ENCODE results near the gene STH.

Gene STH

GRCh38 chr17:45982791-45983613 is 16.0 kb upstream of the STH start:
- intact Hi-C loops (cut with DNase I) = no loop called here
- DNase-seq = peak in 2 of 10 donors; percentile 71 to 77

GRCh38 chr17:45983614-45984310 is 15.3 kb upstream of the STH start:
- intact Hi-C loops (cut with DNase I) = no loop called here
- peak in 2 of 10 donors; percentile 62 to 70 for DNase-seq

GRCh38 chr17:45984368-45984767 is 14.7 kb upstream of the STH start:
- intact Hi-C loops (cut with DNase I) = no loop called here
- DNase-seq = peak in 2 of 10 donors; percentile 71 to 80

DNA sequence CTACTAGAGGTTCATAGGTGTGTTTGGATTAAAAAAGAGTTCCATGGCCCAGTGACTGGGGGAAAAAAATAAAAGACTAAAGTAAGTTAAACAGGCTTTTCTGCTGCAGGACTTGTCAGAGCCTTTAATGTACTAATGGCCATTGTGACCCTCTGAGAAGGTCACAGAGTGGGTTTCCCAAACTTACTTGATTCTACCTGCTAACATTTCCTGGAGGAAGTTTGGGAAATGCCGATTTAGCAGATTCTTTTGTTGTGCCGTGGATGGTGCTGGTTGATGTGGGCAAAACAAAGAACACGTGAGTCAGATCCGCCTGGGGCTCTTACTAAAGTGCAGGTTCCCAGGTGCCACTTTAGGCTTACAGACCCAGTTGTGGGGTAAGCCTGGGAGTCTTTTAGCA is 13.6 kb upstream of the STH start:
- intact Hi-C loops (cut with DNase I) = no loop called here
- DNase-seq = peak in 1 of 10 donors; percentile 14

- intact Hi-C loops (cut with DNase I) = no loop called here
- peak in 2 of 10 donors; percentile 24 to 59 for DNase-seq
Measured at GRCh38 chr17:45986056-45986455, 13.0 kb upstream of the STH start.

DNA sequence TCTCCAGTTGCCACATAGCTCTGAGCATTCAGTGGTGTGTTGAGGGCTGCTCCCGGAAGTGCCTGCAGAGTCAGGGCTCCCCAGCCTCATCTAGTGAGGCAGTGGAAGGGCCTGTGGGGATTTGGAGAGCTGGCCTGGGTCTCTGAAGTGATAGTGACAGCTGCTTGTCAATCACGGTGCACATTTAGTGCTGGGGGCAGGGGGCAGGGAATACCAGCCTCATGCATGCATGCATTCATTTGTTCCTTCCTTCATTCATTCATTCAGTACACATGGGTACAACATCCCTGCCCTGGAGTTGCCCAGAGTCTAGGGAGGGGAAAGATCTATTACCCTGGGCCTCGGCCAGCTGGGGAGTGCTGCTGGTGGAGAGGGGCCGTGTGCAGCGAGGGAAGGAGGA is 11.3 kb upstream of the STH start:
- DNase-seq = peak in 1 of 10 donors; percentile 48

GRCh38 chr17:45989759-45990158 is 9.3 kb upstream of the STH start:
- intact Hi-C loops (cut with DNase I) = no loop called here
- DNase-seq = no peak

More for the DNA sequence above, 11.3 kb upstream of the STH start:
- intact Hi-C loops (cut with DNase I) = no loop called here

DNA sequence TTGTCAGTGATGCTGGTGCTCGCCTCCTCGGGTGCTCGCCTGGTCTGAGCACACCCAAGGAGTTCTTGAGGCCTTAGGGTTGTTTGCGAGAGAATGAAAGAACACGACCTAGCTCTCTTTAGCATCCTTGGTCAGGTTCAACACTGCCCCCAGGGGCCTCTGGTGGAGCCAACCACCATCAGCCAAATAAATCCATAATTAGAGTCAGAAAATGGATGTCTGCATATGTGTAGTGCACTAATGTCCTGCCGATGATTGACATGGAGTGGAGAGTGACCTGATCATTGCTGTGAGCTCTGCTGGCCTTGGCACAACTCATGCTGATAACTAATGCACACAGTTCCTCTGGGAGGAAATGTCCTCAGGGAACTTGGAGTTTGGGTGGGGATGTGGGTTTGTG is 8.2 kb upstream of the STH start:
- intact Hi-C loops (cut with DNase I) = no loop called here
- peak in 1 of 10 donors; percentile 33 for DNase-seq

DNA sequence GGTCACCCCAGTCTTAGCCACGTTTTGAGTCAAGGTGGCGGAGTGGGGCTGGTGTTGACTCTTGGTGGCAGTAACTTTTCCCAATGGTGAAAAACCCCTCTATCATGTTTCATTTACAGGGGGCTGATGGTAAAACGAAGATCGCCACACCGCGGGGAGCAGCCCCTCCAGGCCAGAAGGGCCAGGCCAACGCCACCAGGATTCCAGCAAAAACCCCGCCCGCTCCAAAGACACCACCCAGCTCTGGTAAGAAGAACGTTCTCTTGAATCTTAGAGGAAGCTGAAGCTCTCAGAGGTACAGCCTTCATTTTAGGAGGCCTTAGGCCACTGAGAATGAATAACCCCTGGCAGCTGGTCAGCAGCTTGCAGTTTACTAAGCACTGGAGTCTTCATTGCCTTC is 7.7 kb upstream of the STH start:
- intact Hi-C loops (cut with DNase I) = no loop called here
- DNase-seq = peak in 2 of 10 donors; percentile 50 to 59

DNA sequence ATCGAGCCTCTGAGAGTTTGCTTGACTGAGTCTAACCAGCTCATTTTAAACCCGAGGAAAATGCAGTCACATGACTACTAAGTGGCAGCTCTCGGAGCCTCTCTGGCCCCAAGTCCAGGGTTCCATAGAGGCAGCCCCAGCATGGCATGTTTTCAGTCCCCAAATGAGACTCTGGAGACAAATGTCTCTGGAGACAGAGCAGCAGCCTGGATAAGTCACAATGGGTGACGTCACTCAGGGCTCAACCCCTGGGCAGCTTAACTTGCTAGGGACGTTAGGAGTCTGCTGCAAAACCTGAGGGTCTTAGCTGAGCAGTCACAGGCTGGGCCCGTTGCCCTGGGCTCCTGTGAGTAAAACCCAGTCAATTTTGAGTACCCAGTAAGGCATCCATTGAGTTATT is 6.9 kb upstream of the STH start:
- intact Hi-C loops (cut with DNase I) = no loop called here
- DNase-seq = peak in 2 of 10 donors; percentile 41 to 63

DNA sequence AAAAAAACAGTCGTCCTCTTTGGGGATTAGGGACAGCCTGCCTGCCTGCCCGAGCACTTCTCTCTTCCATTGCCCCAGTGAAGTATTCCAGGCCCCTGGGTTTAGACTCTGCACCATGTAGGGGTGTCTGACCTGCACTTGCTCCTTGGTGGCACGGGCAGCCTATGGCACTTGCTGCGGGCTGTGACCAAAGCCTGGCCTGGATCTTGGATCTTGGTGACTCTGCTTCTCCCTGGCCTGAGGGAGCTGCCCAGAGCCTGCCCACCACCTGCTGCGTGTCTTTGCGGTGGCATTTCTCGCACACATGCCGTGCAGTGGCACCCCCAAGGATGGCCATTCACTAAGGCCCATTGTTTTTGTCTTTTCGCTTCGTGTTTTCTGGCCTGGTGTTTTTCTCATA is 6.1 kb upstream of the STH start:
- DNase-seq = peak in 2 of 10 donors; percentile 64 to 75

GRCh38 chr17:45993962-45994627 is 5.0 kb upstream of the STH start:
- intact Hi-C loops (cut with DNase I) = no loop called here
- peak in 2 of 10 donors; percentile 42 to 55 for DNase-seq

More for the DNA sequence above, 6.1 kb upstream of the STH start:
- intact Hi-C loops (cut with DNase I) = no loop called here

- intact Hi-C loops (cut with DNase I) = no loop called here
Measured at GRCh38 chr17:45994987-45995386, 4.1 kb upstream of the STH start.

GRCh38 chr17:45995627-45996270 is 3.3 kb upstream of the STH start:
- intact Hi-C loops (cut with DNase I) = no loop called here
- no peak for DNase-seq

More at GRCh38 chr17:45994987-45995386, 4.1 kb upstream of the STH start:
- no peak for DNase-seq

GRCh38 chr17:45996282-45996937 is 2.6 kb upstream of the STH start:
- intact Hi-C loops (cut with DNase I) = no loop called here
- no peak for DNase-seq

DNA sequence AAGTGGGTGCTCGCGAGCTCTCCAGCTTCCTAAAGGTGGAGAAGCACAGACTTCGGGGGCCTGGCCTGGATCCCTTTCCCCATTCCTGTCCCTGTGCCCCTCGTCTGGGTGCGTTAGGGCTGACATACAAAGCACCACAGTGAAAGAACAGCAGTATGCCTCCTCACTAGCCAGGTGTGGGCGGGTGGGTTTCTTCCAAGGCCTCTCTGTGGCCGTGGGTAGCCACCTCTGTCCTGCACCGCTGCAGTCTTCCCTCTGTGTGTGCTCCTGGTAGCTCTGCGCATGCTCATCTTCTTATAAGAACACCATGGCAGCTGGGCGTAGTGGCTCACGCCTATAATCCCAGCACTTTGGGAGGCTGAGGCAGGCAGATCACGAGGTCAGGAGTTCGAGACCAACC is 1.9 kb upstream of the STH start:
- intact Hi-C loops (cut with DNase I) = no loop called here
- peak in 1 of 10 donors; percentile 27 for DNase-seq

DNA sequence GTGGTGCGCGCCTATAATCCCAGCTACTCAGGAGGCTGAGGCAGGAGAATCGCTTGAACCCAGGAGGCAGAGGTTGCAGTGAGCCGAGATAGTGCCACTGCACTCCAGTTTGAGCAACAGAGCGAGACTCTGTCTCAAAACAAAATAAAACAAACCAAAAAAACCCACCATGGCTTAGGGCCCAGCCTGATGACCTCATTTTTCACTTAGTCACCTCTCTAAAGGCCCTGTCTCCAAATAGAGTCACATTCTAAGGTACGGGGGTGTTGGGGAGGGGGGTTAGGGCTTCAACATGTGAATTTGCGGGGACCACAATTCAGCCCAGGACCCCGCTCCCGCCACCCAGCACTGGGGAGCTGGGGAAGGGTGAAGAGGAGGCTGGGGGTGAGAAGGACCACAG is 1.4 kb upstream of the STH start:
- no peak for DNase-seq
- intact Hi-C loops (cut with DNase I) = no loop called here

- DNase-seq = no peak
- intact Hi-C loops (cut with DNase I) = no loop called here
Measured at GRCh38 chr17:45999900-46000290, 845 bp downstream of the STH start.

DNA sequence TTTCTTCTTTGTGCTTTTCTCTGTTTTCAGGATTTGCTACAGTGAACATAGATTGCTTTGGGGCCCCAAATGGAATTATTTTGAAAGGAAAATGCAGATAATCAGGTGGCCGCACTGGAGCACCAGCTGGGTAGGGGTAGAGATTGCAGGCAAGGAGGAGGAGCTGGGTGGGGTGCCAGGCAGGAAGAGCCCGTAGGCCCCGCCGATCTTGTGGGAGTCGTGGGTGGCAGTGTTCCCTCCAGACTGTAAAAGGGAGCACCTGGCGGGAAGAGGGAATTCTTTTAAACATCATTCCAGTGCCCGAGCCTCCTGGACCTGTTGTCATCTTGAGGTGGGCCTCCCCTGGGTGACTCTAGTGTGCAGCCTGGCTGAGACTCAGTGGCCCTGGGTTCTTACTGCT is 1.2 kb downstream of the STH start:
- intact Hi-C loops (cut with DNase I) = no loop called here
- peak in 1 of 10 donors; percentile 88 for DNase-seq

DNA sequence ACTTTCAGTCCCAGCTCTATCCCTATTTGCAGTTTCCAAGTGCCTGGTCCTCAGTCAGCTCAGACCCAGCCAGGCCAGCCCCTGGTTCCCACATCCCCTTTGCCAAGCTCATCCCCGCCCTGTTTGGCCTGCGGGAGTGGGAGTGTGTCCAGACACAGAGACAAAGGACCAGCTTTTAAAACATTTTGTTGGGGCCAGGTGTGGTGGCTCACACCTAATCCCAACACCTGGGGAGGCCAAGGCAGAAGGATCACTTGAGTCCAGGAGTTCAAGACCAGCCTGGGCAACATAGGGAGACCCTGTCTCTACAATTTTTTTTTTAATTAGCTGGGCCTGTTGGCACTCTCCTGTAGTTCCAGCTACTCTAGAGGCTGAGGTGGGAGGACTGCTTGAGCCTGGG is 1.7 kb downstream of the STH start:
- peak in 1 of 10 donors; percentile 51 for DNase-seq
- intact Hi-C loops (cut with DNase I) = no loop called here
